Choroid plexus epithelial cell (primary cell): ENCODE data around the gene RHBDF2.
A peak's percentile ranks its signal among the peaks of the same experiment; 100 is the strongest.

Source experiments
- DNase-seq: peaks from one replicate; pipeline ENCODE4 v3.0.0-alpha.2; 2010; ENCODE audit warnings: low read depth
- H3K4me3 ChIP-seq: 2 replicates; pipeline ENCODE4 v1.5.1; 2011; ENCODE audit warnings: low read depth, mild to moderate bottlenecking, control low read depth, low read length, moderate library complexity
- TF ChIP-seq, protein P1 (sequence below): conservative IDR thresholded peaks from 2 replicates; pipeline ENCODE4 v1.5.1; 2011; ENCODE audit warnings: low read depth, mild to moderate bottlenecking, control low read depth, inconsistent platforms, low read length, moderate library complexity

Gene RHBDF2

DNA sequence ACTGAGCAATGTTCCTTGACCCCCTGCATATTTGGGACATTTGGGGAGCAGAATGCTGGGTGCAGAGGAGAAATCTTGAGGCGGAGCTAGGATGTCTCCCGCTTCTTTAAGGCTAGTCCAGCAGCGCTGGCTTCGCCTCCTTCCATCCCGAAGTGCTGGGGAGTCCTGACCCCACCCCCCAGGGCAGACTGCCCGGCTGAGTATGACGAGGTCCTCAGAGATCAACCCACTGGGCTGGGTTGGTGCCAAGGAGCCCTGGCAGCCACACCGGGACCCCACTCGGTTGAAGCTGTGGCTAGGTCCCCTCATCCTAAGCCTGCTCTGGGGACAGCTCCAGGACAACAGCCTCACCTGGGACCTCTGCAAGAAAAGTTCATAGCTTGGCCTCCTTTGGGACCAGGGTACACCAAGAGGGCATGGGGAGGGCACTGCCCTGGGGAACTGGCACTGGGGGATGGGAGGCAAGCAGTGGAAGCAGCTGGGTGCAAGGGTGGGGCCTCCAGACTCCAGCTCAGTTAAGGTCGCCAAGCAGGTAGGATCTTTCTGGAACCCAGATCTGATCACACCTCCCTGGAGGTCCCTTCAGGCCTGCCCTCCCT lies 11.0 kb downstream of the RHBDF2 start:
- TF ChIP-seq, protein P1, sequence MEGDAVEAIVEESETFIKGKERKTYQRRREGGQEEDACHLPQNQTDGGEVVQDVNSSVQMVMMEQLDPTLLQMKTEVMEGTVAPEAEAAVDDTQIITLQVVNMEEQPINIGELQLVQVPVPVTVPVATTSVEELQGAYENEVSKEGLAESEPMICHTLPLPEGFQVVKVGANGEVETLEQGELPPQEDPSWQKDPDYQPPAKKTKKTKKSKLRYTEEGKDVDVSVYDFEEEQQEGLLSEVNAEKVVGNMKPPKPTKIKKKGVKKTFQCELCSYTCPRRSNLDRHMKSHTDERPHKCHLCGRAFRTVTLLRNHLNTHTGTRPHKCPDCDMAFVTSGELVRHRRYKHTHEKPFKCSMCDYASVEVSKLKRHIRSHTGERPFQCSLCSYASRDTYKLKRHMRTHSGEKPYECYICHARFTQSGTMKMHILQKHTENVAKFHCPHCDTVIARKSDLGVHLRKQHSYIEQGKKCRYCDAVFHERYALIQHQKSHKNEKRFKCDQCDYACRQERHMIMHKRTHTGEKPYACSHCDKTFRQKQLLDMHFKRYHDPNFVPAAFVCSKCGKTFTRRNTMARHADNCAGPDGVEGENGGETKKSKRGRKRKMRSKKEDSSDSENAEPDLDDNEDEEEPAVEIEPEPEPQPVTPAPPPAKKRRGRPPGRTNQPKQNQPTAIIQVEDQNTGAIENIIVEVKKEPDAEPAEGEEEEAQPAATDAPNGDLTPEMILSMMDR = no peak
- no peak for DNase-seq
- H3K4me3 ChIP-seq = no peak overlapping the region

DNA sequence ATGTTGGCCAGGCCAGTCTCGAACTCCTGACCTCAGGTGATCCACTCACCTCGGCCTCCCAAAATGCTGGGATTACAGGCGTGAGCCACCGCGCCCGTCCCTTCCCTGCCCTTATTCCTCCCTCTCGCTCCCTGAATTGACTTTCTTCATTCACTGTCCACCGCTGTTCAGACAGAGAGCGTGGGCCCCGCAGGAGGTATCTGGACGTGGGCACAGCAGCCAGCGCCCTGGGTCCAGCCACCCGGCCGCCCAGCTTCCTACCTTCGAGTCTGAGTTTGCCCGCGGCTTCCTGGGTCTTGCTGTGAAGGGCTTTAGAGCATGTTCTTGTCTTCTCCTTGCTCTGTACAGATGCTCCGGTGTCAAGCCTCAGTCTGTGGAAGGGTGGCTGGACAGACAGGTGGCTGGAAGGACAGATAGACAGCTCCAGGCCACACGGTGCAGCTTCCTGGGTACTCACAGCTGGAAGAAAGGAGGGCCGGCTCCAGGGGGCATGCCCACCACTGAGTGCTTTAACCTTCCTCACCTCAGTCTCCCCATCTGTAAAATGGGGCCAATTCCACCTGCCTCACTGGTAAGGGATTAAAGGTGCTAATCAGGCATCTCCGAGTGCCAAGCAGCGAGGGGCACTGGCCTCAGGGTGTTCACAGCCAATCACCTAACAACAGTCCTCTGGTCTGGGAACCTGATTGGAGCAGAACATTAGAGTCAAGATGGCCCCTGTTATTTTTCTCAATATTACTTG lies 13.6 kb downstream of the RHBDF2 start:
- H3K4me3 ChIP-seq = no peak overlapping the region
- no peak for DNase-seq
- TF ChIP-seq, protein P1 = no peak

DNA sequence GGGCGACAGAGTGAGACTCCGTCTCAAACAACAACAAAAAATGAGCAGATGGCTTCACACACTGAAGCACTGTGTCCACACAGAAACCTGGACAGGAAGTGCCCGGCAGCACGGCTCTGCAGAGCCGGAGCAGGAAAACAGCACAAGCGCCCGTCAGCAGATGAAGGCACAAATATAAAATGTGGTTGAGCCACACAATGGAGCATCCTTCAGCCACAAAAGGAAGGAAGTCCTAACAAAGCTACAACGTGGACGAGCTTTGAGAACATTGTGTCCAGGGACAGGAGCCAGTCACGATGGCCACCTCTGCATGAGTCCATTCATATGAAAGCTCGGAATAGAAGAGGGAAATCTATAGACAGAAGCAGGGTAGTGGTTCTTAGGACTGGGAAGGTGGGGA lies 15.7 kb downstream of the RHBDF2 start:
- TF ChIP-seq, protein P1 = no peak
- H3K4me3 ChIP-seq = no peak overlapping the region
- DNase-seq = peak; percentile 48

DNA sequence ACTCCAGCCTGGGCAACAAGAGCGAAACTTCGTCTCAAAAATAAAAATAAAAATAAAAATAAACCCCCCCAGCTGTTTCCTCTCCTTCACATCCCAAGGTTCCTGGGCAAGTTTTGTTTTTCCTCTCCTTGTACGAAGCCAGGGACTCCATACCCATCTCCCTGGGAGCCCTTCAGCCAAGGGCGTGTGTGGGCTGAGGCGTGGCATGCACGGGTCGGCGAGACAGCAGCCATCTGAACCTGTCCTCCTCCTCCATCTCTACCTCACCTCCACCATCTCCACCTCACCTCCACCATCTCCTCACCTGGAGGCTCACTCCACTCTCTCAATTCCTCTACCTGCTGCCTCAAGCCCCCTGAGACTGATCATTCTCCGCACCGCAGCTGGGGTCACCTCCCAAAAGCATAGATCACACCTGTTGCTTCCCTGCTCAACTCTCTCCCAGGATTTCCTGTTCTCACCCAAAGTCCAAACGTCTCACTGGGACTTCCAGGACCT lies 16.9 kb downstream of the RHBDF2 start:
- TF ChIP-seq, protein P1 = no peak
- no peak overlapping the region for H3K4me3 ChIP-seq
- no peak for DNase-seq

DNA sequence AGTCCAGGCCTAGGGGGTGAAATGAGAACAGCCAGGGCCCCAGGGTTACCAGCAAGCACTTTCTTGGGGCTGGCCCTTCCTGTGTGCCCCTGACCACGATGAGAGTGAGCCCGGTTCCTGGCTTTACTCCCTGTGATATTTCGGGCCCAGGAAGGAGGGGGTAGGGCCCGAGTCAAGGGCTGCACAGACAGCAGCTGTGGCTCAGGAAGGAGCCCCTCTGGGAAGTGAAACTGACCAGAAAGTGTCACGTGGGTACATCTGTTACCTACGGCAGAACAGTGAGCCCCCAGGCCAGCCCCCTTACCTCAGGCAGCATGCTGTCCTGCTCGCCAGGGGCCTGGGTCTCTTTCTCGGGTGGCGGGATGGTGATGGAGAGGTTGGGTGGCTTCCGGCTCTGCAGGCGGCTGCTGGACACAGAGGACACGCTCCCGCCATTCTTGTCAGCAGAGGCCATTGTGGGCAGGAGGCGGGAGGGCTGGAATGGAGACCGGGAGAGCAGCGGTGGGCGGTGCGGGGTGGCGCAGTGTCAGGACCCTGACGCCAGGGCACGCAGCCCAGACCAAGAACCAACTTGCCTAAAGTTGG lies 20.1 kb downstream of the RHBDF2 start:
- DNase-seq = peak; percentile 15
- TF ChIP-seq, protein P1 = no peak
- H3K4me3 ChIP-seq = no peak overlapping the region

DNA sequence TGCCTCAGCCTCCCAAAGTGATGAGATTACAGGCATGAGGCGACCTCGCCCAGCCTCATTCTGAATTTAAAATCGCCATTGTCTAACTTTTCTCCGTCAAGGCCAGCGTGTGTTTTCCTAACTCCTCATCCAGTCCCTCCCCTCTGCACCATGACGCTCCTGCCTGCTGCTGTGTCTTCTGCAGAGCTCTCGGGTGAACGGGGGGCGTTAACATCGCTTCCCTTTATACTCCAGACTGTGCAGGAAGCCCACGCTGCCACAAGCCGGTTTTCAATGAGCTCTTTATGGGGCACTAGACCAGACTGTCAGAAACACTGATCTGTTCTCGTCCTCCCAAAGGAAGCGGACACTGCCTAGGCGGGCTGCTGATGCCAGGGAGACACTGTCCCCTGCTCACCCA lies 20.6 kb downstream of the RHBDF2 start:
- peak; percentile 39 for DNase-seq
- H3K4me3 ChIP-seq = no peak overlapping the region
- TF ChIP-seq, protein P1 = no peak
